ENCODE data around the gene CA11. TPM values are rescaled to one million over a fixed set of nuclear protein-coding genes. Genes with fewer than 3 reads are reported as not detected.

Gene CA11
- total RNA-seq, 1 donor from 2014 or later = 8.8 TPM

GRCh38 chr19:48616041-48616436, 29.9 kb downstream of the CA11 start:
- intact Hi-C loops (cut with micrococcal nuclease) = loop anchor here (5.0 kb wide), 1 partner anchor 449 kb away; no protein-coding TSS in a partner anchor

GRCh38 chr19:48615231-48616040, 30.6 kb downstream of the CA11 start:
- intact Hi-C loops (cut with micrococcal nuclease) = loop anchor here (5.0 kb wide), 1 partner anchor 448 kb away; no protein-coding TSS in a partner anchor

GRCh38 chr19:48614436-48615230, 31.4 kb downstream of the CA11 start, which contains the start of gene FAM83E:
TSS of gene FAM83E (minus strand) at chr19:48615076. CDS start at chr19:48613372, 1,704 bp downstream.
- intact Hi-C loops (cut with micrococcal nuclease) = loop anchor here (5.0 kb wide), 1 partner anchor 447 kb away; no protein-coding TSS in a partner anchor

GRCh38 chr19:48613852-48614435, 32.0 kb downstream of the CA11 start:
- intact Hi-C loops (cut with micrococcal nuclease) = no loop called here

GRCh38 chr19:48613024-48613851, 32.7 kb downstream of the CA11 start:
- intact Hi-C loops (cut with micrococcal nuclease) = no loop called here

GRCh38 chr19:48611872-48612271, 34.1 kb downstream of the CA11 start:
- intact Hi-C loops (cut with micrococcal nuclease) = no loop called here

GRCh38 chr19:48609571-48610108, 36.3 kb downstream of the CA11 start:
- intact Hi-C loops (cut with micrococcal nuclease) = no loop called here

GRCh38 chr19:48608798-48609263, 37.2 kb downstream of the CA11 start:
- intact Hi-C loops (cut with micrococcal nuclease) = loop anchor here (1.0 kb wide), 2 partner anchors 20 to 103 kb away; no protein-coding TSS in a partner anchor

GRCh38 chr19:48607359-48607755, 38.6 kb downstream of the CA11 start:
- intact Hi-C loops (cut with micrococcal nuclease) = no loop called here

GRCh38 chr19:48606463-48607358, 39.3 kb downstream of the CA11 start, which contains the start of gene SPACA4:
TSS of gene SPACA4 (plus strand) at chr19:48606742. CDS start at chr19:48606979, 237 bp downstream.
- intact Hi-C loops (cut with micrococcal nuclease) = no loop called here

- intact Hi-C loops (cut with micrococcal nuclease) = no loop called here
These were observed 42.1 kb downstream of the CA11 start for GRCh38 chr19:48603850-48604249.

- intact Hi-C loops (cut with micrococcal nuclease) = no loop called here
These were observed 42.5 kb downstream of the CA11 start for GRCh38 chr19:48603449-48603848.

- intact Hi-C loops (cut with micrococcal nuclease) = no loop called here
These were observed 43.0 kb downstream of the CA11 start for GRCh38 chr19:48603001-48603400.

- intact Hi-C loops (cut with micrococcal nuclease) = no loop called here
These were observed 45.1 kb downstream of the CA11 start for GRCh38 chr19:48600679-48601417.

- intact Hi-C loops (cut with micrococcal nuclease) = no loop called here
These were observed 46.8 kb downstream of the CA11 start for GRCh38 chr19:48598996-48599700.

GRCh38 chr19:48596679-48597465, 49.1 kb downstream of the CA11 start:
- intact Hi-C loops (cut with micrococcal nuclease) = no loop called here

- intact Hi-C loops (cut with micrococcal nuclease) = no loop called here
These were observed 49.8 kb downstream of the CA11 start for GRCh38 chr19:48596237-48596636.

All from T-helper 1 cell treated with Interleukin-12 subunit alpha and Interleukin-12 subunit beta and Interleukin-4 antibody, amounts not matched to agents 30 ng/mL and 1 ng/mL, for 36 hours (primary cell).